H1 (cell line): ENCODE measurements around the gene KRTAP10-5. TPM values are rescaled to one million over a fixed set of nuclear protein-coding genes. Genes with fewer than 3 reads are reported as not detected.
A peak's percentile ranks its signal among the peaks of the same experiment; 100 is the strongest.

ENCODE experiments used
- CTCF ChIA-PET: fragments of 300-600 bp; sonication (Branson Sonifier 250); formaldehyde crosslinking; loops from one replicate; lab custom pipeline; 2021; ENCODE audit not compliant: partially characterized antibody; lab: Charles Lee
- POLR2A ChIA-PET: fragments of 300-600 bp; sonication (Branson Sonifier 250); formaldehyde crosslinking; loops from one replicate; lab custom pipeline; 2021; ENCODE audit warnings: inconsistent platforms; ENCODE audit not compliant: partially characterized antibody; lab: Charles Lee
- DNase-seq, 2 experiments: peaks; one replicate each; pipeline versions ENCODE4 v3.0.0 to v3.0.0-alpha.2; 2010 to 2022; ENCODE audit warnings: low spot score in 2 of 2, low read depth in 1 of 2, mixed read lengths in 1 of 2
- FAIRE-seq: peaks from 2 replicates; lab custom pipeline; 2011; peaks lifted over from hg19 to GRCh38; lab: Jason Lieb, UNC
- H2AFZ ChIP-seq: 2 replicates; pipeline ENCODE4 v1.8.1; 2012; ENCODE audit warnings: low read length, inconsistent platforms
- H2AK5ac ChIP-seq: 2 replicates; pipeline ENCODE4 v1.6.1; 2013; ENCODE audit warnings: low read depth, low read length
- H2BK120ac ChIP-seq: replicated peaks from 2 replicates; pipeline ENCODE3; 2013; ENCODE audit warnings: low read depth, low read length, inconsistent platforms
- H2BK12ac ChIP-seq: 2 replicates; pipeline ENCODE4 v1.6.1; 2013; ENCODE audit warnings: low read depth, low read length
- H2BK15ac ChIP-seq: 2 replicates; pipeline ENCODE4 v1.6.1; 2013; ENCODE audit warnings: low read length
- H2BK20ac ChIP-seq: 2 replicates; pipeline ENCODE4 v1.6.1; 2013; ENCODE audit warnings: low read length
- H2BK5ac ChIP-seq: 2 replicates; pipeline ENCODE4 v1.6.1; 2013; ENCODE audit warnings: low read depth, low read length
- H3K14ac ChIP-seq: 2 replicates; pipeline ENCODE4 v1.6.1; 2013; ENCODE audit warnings: inconsistent platforms; ENCODE audit not compliant: insufficient read length
- H3K18ac ChIP-seq: 2 replicates; pipeline ENCODE4 v1.6.1; 2013; ENCODE audit warnings: low read length; ENCODE audit errors: extremely low read depth
- H3K23ac ChIP-seq: 2 replicates; pipeline ENCODE4 v1.6.1; 2013; ENCODE audit warnings: inconsistent platforms; ENCODE audit not compliant: insufficient read length
- H3K23me2 ChIP-seq: 2 replicates; pipeline ENCODE4 v1.6.1; 2013; ENCODE audit warnings: low read depth, low read length
- H3K27ac ChIP-seq: 2 replicates; pipeline ENCODE4 v1.6.1; 2011; ENCODE audit warnings: low read depth, low read length, inconsistent platforms
- H3K27me3 ChIP-seq, 4 experiments: replicated peaks in 1 of 4; 1 replicate in 1 of 4; 2 replicates in 3 of 4; pipeline versions ENCODE4 v1.6.1 to v1.8.1; 2011 to 2013; ENCODE audit warnings: low read length in 3 of 4, mild to moderate bottlenecking in 3 of 4, inconsistent platforms in 2 of 4, mixed read lengths in 2 of 4, moderate library complexity in 1 of 4; ENCODE audit not compliant: control insufficient read depth in 3 of 4, insufficient read depth in 3 of 4; ENCODE audit errors: extremely low read depth in 1 of 4
- H3K36me3 ChIP-seq, 4 experiments: 2 replicates each; pipeline versions ENCODE4 v1.6.1 to v1.8.1; 2011 to 2013; ENCODE audit warnings: mild to moderate bottlenecking in 4 of 4, low read length in 3 of 4, moderate library complexity in 2 of 4, control low read depth in 1 of 4, inconsistent platforms in 1 of 4; ENCODE audit not compliant: insufficient read depth in 4 of 4, control insufficient read depth in 2 of 4
- H3K4ac ChIP-seq: replicated peaks from 2 replicates; pipeline ENCODE3; 2013; ENCODE audit warnings: low read length, low read depth, mixed read lengths, inconsistent platforms; ENCODE audit not compliant: insufficient read length
- H3K4me1 ChIP-seq, 4 experiments: replicated peaks in 1 of 4; 1 replicate in 1 of 4; 2 replicates in 3 of 4; pipeline versions ENCODE4 v1.6.1 to v1.8.1; 2011 to 2013; ENCODE audit warnings: low read length in 3 of 4, inconsistent platforms in 2 of 4, mixed read lengths in 1 of 4; ENCODE audit not compliant: insufficient read depth in 4 of 4, control insufficient read depth in 3 of 4
- H3K4me2 ChIP-seq, 2 experiments: 2 replicates each; pipeline versions ENCODE4 v1.6.1 to v1.8.1; 2011 to 2013; ENCODE audit warnings: low read depth in 2 of 2, low read length in 2 of 2, control low read depth in 1 of 2, inconsistent platforms in 1 of 2, mild to moderate bottlenecking in 1 of 2; ENCODE audit not compliant: insufficient read depth in 1 of 2
- H3K4me3 ChIP-seq, 4 experiments: fragments of 200-600, 300-600 bp in 1 of 4; sonication (generic), shearing (Covaris generic), sonication (Bioruptor Twin) in 1 of 4; 2 replicates each; pipeline versions ENCODE4 v1.5.1 to v1.8.1; 2011 to 2016; ENCODE audit warnings: low read length in 4 of 4, low read depth in 3 of 4, control low read depth in 2 of 4, inconsistent platforms in 2 of 4, mild to moderate bottlenecking in 2 of 4, mixed read lengths in 1 of 4, moderate library complexity in 1 of 4; ENCODE audit not compliant: insufficient read depth in 2 of 4; ENCODE audit errors: extremely low read depth in 1 of 4
- H3K56ac ChIP-seq: replicated peaks from 2 replicates; pipeline ENCODE3; 2013; ENCODE audit warnings: low read depth, mild to moderate bottlenecking, mixed read lengths, low read length, inconsistent platforms; ENCODE audit not compliant: insufficient read length
- H3K79me1 ChIP-seq: 2 replicates; pipeline ENCODE4 v1.6.1; 2013; ENCODE audit warnings: low read depth, low read length, control low read depth
- H3K79me2 ChIP-seq, 2 experiments: 2 replicates each; pipeline versions ENCODE4 v1.6.1 to v1.8.1; 2012 to 2013; ENCODE audit warnings: low read length in 2 of 2, mild to moderate bottlenecking in 2 of 2, inconsistent platforms in 1 of 2; ENCODE audit not compliant: insufficient read depth in 2 of 2, control insufficient read depth in 1 of 2
- H3K9ac ChIP-seq, 4 experiments: replicated peaks in 1 of 4; 1 replicate in 1 of 4; 2 replicates in 3 of 4; pipeline versions ENCODE4 v1.6.1 to v1.8.1; 2011 to 2013; ENCODE audit warnings: low read depth in 3 of 4, low read length in 3 of 4, control low read depth in 2 of 4, mild to moderate bottlenecking in 2 of 4, moderate library complexity in 2 of 4, inconsistent platforms in 1 of 4; ENCODE audit errors: extremely low read depth in 1 of 4
- H3K9me3 ChIP-seq, 2 experiments: 2 replicates each; pipeline versions ENCODE4 v1.6.1 to v1.8.1; 2012 to 2013; ENCODE audit warnings: mild to moderate bottlenecking in 2 of 2, moderate library complexity in 2 of 2, control low read depth in 1 of 2, inconsistent platforms in 1 of 2, low read depth in 1 of 2, low read length in 1 of 2, mixed read lengths in 1 of 2; ENCODE audit not compliant: insufficient read depth in 2 of 2
- H4K20me1 ChIP-seq, 2 experiments: replicated peaks in 1 of 2; 2 replicates each; pipeline versions ENCODE3 to v1.8.1; 2011 to 2013; ENCODE audit warnings: inconsistent platforms in 2 of 2, low read length in 2 of 2, mild to moderate bottlenecking in 1 of 2; ENCODE audit not compliant: insufficient read depth in 2 of 2, control insufficient read depth in 1 of 2
- H4K5ac ChIP-seq: 2 replicates; pipeline ENCODE4 v1.6.1; 2013; ENCODE audit warnings: low read length, low read depth, mixed read lengths, inconsistent platforms; ENCODE audit not compliant: insufficient read length
- H4K8ac ChIP-seq: 2 replicates; pipeline ENCODE4 v1.8.0; 2013; ENCODE audit warnings: mild to moderate bottlenecking, moderate library complexity, low read length, inconsistent platforms; ENCODE audit not compliant: insufficient read depth; ENCODE audit errors: extremely low read depth
- H4K91ac ChIP-seq: replicated peaks from 2 replicates; pipeline ENCODE3; 2013; ENCODE audit warnings: low read length, mixed read lengths, inconsistent platforms; ENCODE audit not compliant: insufficient read length
- ASH2L ChIP-seq: fragments of 200-600, 300-600 bp; sonication (generic); IDR thresholded peaks from one replicate; pipeline ENCODE4 v1.7.1; 2017; ENCODE audit warnings: low read length
- E2F6 ChIP-seq: IDR thresholded peaks from 2 replicates; pipeline ENCODE4 v1.6.1; 2012; ENCODE audit warnings: inconsistent platforms
- WGBS, 2 experiments: shearing (Covaris generic) in 1 of 2; methylation state at CpG; one replicate each; pipeline versions ENCODE4 v1.1.6 to v1.1.7; 2013 to 2015; ENCODE audit warnings: low lambda C conversion rate in 2 of 2, mixed read lengths in 2 of 2, inconsistent platforms in 1 of 2, low coverage in 1 of 2, missing lambda C conversion rate in 1 of 2; ENCODE audit not compliant: insufficient replicate concordance in 2 of 2, insufficient coverage in 1 of 2, insufficient read length in 1 of 2; ENCODE audit errors: extremely low coverage in 1 of 2, missing lambda C conversion rate in 1 of 2; 5-methylcytosine and 5-hydroxymethylcytosine counted together
- polyA plus RNA-seq, 7 experiments: library from polyadenylated mRNA; depleted of rRNA in 3 of 7; stranded (reverse) in 5 of 7; unstranded in 2 of 7; fragments of >200 nt in 5 of 7; fragments of 200-250 nt in 2 of 7; gene quantifications; 1 replicate in 5 of 7; 2 replicates in 1 of 7; 4 replicates in 1 of 7; pipeline versions ENCODE4 v1.2.1 to v1.2.3, GENCODE V29; 2011 to 2013; ENCODE audit warnings: missing spikeins in 2 of 7, mixed read lengths in 2 of 7
- total RNA-seq: library from RNA; stranded (reverse); fragmentation: NEBNext Ultra II Directional; extraction: Animal tissue kit (Norgen Biotek cat#: 25700); gene quantifications from 2 replicates; pipeline ENCODE4 v1.2.1, GENCODE V29; 2021

Gene KRTAP10-5
- total and polyA plus RNA-seq, 2 of the 8 experiments (the other 6 are each of a cell fraction or from before 2014, with no cell fraction given) = 0.09 TPM; not detected in 1

GRCh38 chr21:44552136-44552535 lies 28.3 kb downstream of the KRTAP10-5 start:
- Histone ChIP-seq H3K4me1 (peaks cover 9 to 35% (median 17%) of the 10 kb centered on the region in 4 experiments), H2BK5ac (peak overlapping the region; percentile 66; the same call in 1 of the 2 replicates), H3K14ac (no peak overlapping the region), H4K5ac (no peak overlapping the region), H4K20me1 (no peaks in the 10 kb centered on the region), H2BK120ac (peak overlapping the region; percentile 72), H3K27ac (no peak overlapping the region), H3K9me3 (no peaks in the 10 kb centered on the region), H2BK12ac (peak overlapping the region; percentile 95; the same call in 1 of the 2 replicates), H2AK5ac (peak overlapping the region; percentile 9; the same call in 1 of the 2 replicates), H3K56ac (no peak overlapping the region), H3K4me2 (no peak overlapping the region), H3K4ac (peak overlapping the region; percentile 71), H3K9ac (no peak overlapping the region), H3K23me2 (no peaks in the 10 kb centered on the region), H4K8ac (no peak overlapping the region), H3K79me1 (no peaks in the 10 kb centered on the region), H2AFZ (no peak overlapping the region), H4K91ac (peak overlapping the region; percentile 93), H2BK20ac (peak overlapping the region; percentile 98; the same call in 1 of the 2 replicates), H3K36me3 (no peaks in the 10 kb centered on the region), H3K4me3 (no peak overlapping the region), H3K27me3 (no peaks in the 10 kb centered on the region), H3K18ac (peak overlapping the region; percentile 83), H2BK15ac (no peak overlapping the region), H3K23ac (no peak overlapping the region), H3K79me2 (no peaks in the 10 kb centered on the region)
- FAIRE-seq = no peak
- ChIA-PET POLR2A (interaction anchor here (1.1 to 1.7 kb wide), 3 partner anchors 11 to 50 kb away, joined by 3 to 5 read pairs (median 3); no protein-coding TSS in a partner anchor), CTCF (interaction anchor here (0.8 to 1.4 kb wide), 2 partner anchors 19 to 234 kb away, joined by 3 read pairs; no protein-coding TSS in a partner anchor)
- WGBS, 2 experiments = 85% methylated on average over 6 of the region's 6 CpGs; no CpG with 5 or more reads in 1 of the 2 experiments
- peak in 1 of 2 experiments; percentile 42 for DNase-seq
- TF ChIP-seq E2F6 (no peak), ASH2L (no peak)
